ENCODE data around the gene MYLK4.

- TF ChIP-seq CTCF (IDR thresholded peaks at IDR 0.05) (no peak), POLR2AphosphoS5 (IDR thresholded peaks at IDR 0.05; ENCODE audit: low read depth, low read length) (no peak), TCF7L2 (IDR thresholded peaks at IDR 0.05; ENCODE audit: low read depth, low read length) (no peak), REST (IDR thresholded peaks at IDR 0.05; ENCODE audit: insufficient read depth in 1 of 2, low read depth in 2 of 2, low read length in 1 of 2) (no peak)
Measured at GRCh38 chr6:2792330-2793110, 41.8 kb upstream of the MYLK4 start.

Data from Panc1 (cell line).